NCI-H2107 (cell line): ENCODE data around the gene FRYL.
A peak's percentile ranks its signal among the peaks of the same experiment; 100 is the strongest.
"Not testable (repeated sequence)": the region's sequence is repeated elsewhere in the genome, so short reads cannot be mapped to it uniquely, and the experiment has no call there.

ENCODE experiments used
- DNase-seq: peaks from one replicate; lab custom pipeline; 2025; lab: John Stamatoyannopoulos, UW

Gene FRYL

GRCh38 chr4:48484494-48485168, 295.4 kb downstream of the FRYL start:
- no peak for DNase-seq

- peak; percentile 6 for DNase-seq
Measured at GRCh38 chr4:48483777-48484493, 296.1 kb downstream of the FRYL start.

- no peak for DNase-seq
Measured at GRCh38 chr4:48483006-48483776, 296.9 kb downstream of the FRYL start, which contains the start of gene SLC10A4. Gene SLC10A4, plus strand, starts transcription at chr4:48483343. Its CDS starts 219 bp downstream, at chr4:48483562.

GRCh38 chr4:48481581-48481980, 298.5 kb downstream of the FRYL start:
- no peak for DNase-seq

- no peak for DNase-seq
Measured at GRCh38 chr4:48478273-48478672, 301.8 kb downstream of the FRYL start.

- no peak for DNase-seq
Measured at GRCh38 chr4:48475770-48476169, 304.3 kb downstream of the FRYL start.

- DNase-seq: no peak
Measured at GRCh38 chr4:48472794-48473193, 307.3 kb downstream of the FRYL start.

GRCh38 chr4:48470570-48470969, 309.5 kb downstream of the FRYL start:
- peak; percentile 5 for DNase-seq

GRCh38 chr4:48470137-48470536, 309.9 kb downstream of the FRYL start:
- DNase-seq: no peak

GRCh38 chr4:48467891-48468290, 312.2 kb downstream of the FRYL start:
- no peak for DNase-seq

- DNase-seq: no peak
Measured at GRCh38 chr4:48467442-48467841, 312.6 kb downstream of the FRYL start.

- no peak for DNase-seq
Measured at GRCh38 chr4:48462363-48462762, 317.7 kb downstream of the FRYL start.

GRCh38 chr4:48461000-48461399, 319.1 kb downstream of the FRYL start:
- DNase-seq: no peak

GRCh38 chr4:48454591-48454990, 325.5 kb downstream of the FRYL start:
- DNase-seq: no peak

- DNase-seq: not testable (repeated sequence)
Measured at GRCh38 chr4:48451656-48452055, 328.4 kb downstream of the FRYL start.

GRCh38 chr4:48450740-48451139, 329.3 kb downstream of the FRYL start:
- DNase-seq: no peak

- DNase-seq: no peak
Measured at GRCh38 chr4:48449151-48449550, 330.9 kb downstream of the FRYL start.
